Measurements from ENCODE around the gene LZIC.
"Not testable (repeated sequence)": the region's sequence is repeated elsewhere in the genome, so short reads cannot be mapped to it uniquely, and the experiment has no call there.

LZIC gene

DNA sequence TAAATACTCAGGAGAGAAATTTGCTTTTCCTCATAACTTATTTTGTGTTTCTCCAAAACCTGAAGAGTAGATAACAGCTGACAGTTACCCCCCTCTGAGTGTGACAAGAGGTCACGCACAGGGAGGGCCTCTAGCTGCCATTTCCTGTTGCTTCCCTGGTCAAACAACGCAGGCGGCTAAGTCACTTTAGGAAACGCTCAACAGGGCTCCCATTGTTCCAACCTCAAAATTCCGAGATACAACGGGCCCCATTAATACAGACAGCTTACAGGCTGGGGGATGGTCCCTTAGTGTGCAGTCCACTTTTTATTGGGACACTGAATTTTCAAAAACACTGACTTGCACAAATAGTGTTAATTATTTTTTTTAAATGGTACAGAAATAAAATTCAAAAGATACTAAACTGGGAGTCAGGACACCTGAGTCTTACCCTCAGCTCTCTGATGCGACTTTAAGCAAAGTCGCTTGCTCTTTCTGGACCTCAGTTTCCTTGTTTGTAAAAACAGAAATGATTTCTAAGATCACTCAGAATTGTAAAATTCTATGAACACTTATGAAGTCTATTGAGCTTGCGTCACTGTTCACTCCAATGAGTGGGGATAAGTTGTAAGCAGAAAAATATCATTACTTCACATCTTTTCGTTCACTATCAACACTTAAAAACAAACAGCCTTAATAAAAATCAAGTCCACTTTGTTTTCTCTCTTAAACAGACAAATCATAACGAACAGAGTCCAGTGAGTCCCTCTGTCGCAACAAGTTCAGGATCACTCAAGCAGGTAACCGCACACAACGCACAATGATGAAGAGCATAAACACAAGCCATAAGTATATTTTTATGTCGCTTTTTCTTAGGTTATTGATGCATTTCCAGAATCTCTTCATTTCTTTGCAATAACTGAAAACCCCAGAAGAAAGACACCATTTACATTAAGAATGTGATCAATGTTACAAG is 13.5 kb downstream of the LZIC start:
- Histone ChIP-seq H3K9ac (ENCODE audit: low read length) (no peak overlapping the region), H3K4me1 (ENCODE audit: control insufficient read depth, insufficient read depth, low read length) (no peaks in the 10 kb centered on the region), H3K4me3 (ENCODE audit: low read length) (no peak overlapping the region), H3K9me3 (ENCODE audit: control insufficient read depth, low read length) (no peaks in the 10 kb centered on the region), H3K27me3 (replicated peaks; ENCODE audit: control insufficient read depth, insufficient read depth, low read length) (no peaks in the 10 kb centered on the region), H3K36me3 (ENCODE audit: control insufficient read depth, insufficient read depth, low read length, severe bottlenecking) (peaks cover 30% of the 10 kb centered on the region)
- no peak for DNase-seq (ENCODE audit: low read depth)

DNA sequence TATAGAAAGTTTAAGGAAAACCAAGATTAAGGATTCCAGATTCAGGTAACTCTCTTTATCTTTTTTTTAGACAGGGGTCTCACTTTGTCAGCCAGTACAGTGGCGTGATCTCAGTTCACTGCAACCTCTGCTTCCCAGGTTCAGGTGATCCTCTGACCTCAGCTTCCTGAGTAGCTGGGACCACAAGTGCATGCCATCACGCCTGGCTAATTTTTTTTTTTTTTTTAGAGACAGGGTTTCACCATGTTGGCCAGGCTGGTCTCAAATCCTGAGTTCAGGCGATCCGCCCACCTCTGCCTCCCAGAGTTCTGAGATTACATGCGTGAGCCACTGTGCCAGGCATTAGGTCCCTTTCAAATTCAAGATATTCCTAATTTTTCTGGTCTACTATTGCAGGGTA is 15.9 kb downstream of the LZIC start:
- H3K9me3 ChIP-seq (ENCODE audit: control insufficient read depth, low read length): no peaks in the 10 kb centered on the region
- peaks cover 24% of the 10 kb centered on the region for H3K36me3 ChIP-seq (ENCODE audit: control insufficient read depth, insufficient read depth, low read length, severe bottlenecking)
- H3K4me3 ChIP-seq (ENCODE audit: low read length): no peak overlapping the region
- no peak overlapping the region for H3K9ac ChIP-seq (ENCODE audit: low read length)
- H3K27me3 ChIP-seq (replicated peaks; ENCODE audit: control insufficient read depth, insufficient read depth, low read length): no peaks in the 10 kb centered on the region
- H3K4me1 ChIP-seq (ENCODE audit: control insufficient read depth, insufficient read depth, low read length): no peaks in the 10 kb centered on the region
- DNase-seq (ENCODE audit: low read depth): no peak

GRCh38 chr1:9922342-9922741 is 20.8 kb downstream of the LZIC start:
- H3K36me3 ChIP-seq (ENCODE audit: control insufficient read depth, insufficient read depth, low read length, severe bottlenecking): no peaks in the 10 kb centered on the region
- H3K4me1 ChIP-seq (ENCODE audit: control insufficient read depth, insufficient read depth, low read length): no peaks in the 10 kb centered on the region
- no peak overlapping the region for H3K9ac ChIP-seq (ENCODE audit: low read length)
- no peaks in the 10 kb centered on the region for H3K9me3 ChIP-seq (ENCODE audit: control insufficient read depth, low read length)
- H3K4me3 ChIP-seq (ENCODE audit: low read length): no peak overlapping the region
- DNase-seq (ENCODE audit: low read depth): no peak
- H3K27me3 ChIP-seq (replicated peaks; ENCODE audit: control insufficient read depth, insufficient read depth, low read length): no peaks in the 10 kb centered on the region

DNA sequence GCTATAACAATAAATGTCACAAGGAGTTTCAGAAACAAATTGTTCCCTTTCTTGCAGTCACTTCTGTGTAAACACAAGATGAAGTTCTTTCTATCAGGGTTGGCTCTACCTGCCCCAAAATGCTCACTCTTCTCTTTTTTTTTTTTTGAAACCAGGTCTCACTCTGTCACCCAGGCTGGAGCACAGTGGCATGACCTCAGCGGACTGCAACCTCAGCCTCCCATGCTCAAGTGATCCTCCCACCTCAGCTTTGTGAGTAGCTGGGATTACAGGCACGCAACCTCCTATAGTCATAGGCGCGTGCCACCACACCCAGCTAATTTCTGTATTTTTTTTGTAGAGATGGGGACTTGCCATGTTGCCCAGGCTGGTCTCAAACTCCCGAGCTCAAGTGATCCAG is 22.6 kb downstream of the LZIC start:
- no peaks in the 10 kb centered on the region for H3K4me1 ChIP-seq (ENCODE audit: control insufficient read depth, insufficient read depth, low read length)
- no peaks in the 10 kb centered on the region for H3K9me3 ChIP-seq (ENCODE audit: control insufficient read depth, low read length)
- H3K36me3 ChIP-seq (ENCODE audit: control insufficient read depth, insufficient read depth, low read length, severe bottlenecking): no peaks in the 10 kb centered on the region
- H3K9ac ChIP-seq (ENCODE audit: low read length): no peak overlapping the region
- DNase-seq (ENCODE audit: low read depth): no peak
- H3K4me3 ChIP-seq (ENCODE audit: low read length): no peak overlapping the region
- H3K27me3 ChIP-seq (replicated peaks; ENCODE audit: control insufficient read depth, insufficient read depth, low read length): no peaks in the 10 kb centered on the region

DNA sequence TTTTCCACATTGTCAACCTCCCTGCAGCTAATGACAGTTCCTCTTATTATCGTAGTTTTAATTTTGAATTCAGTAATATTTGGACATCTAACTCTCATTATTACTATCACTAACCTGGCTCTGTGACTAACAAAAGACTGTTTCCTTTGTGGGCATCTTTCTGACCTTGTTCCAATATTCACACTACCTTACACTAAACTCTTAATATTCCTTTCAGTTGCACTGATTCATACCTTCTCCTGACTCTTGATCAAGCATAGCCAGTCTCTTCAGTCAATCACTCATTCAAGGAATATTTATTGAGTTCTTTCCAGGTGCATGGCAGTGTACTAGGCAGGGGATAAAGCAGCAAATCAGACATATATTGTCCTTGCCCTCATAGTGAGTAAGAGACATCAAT is 25.3 kb downstream of the LZIC start:
- no peaks in the 10 kb centered on the region for H3K4me1 ChIP-seq (ENCODE audit: control insufficient read depth, insufficient read depth, low read length)
- no peak overlapping the region for H3K9ac ChIP-seq (ENCODE audit: low read length)
- H3K27me3 ChIP-seq (replicated peaks; ENCODE audit: control insufficient read depth, insufficient read depth, low read length): no peaks in the 10 kb centered on the region
- H3K9me3 ChIP-seq (ENCODE audit: control insufficient read depth, low read length): no peaks in the 10 kb centered on the region
- no peaks in the 10 kb centered on the region for H3K36me3 ChIP-seq (ENCODE audit: control insufficient read depth, insufficient read depth, low read length, severe bottlenecking)
- no peak overlapping the region for H3K4me3 ChIP-seq (ENCODE audit: low read length)
- no peak for DNase-seq (ENCODE audit: low read depth)

GRCh38 chr1:9917495-9917894 is 25.7 kb downstream of the LZIC start:
- H3K36me3 ChIP-seq (ENCODE audit: control insufficient read depth, insufficient read depth, low read length, severe bottlenecking); H3K9ac ChIP-seq (ENCODE audit: low read length); H3K4me1 ChIP-seq (ENCODE audit: control insufficient read depth, insufficient read depth, low read length); DNase-seq (ENCODE audit: low read depth); H3K27me3 ChIP-seq (replicated peaks; ENCODE audit: control insufficient read depth, insufficient read depth, low read length); H3K9me3 ChIP-seq (ENCODE audit: control insufficient read depth, low read length); H3K4me3 ChIP-seq (ENCODE audit: low read length): not testable (repeated sequence)

DNA sequence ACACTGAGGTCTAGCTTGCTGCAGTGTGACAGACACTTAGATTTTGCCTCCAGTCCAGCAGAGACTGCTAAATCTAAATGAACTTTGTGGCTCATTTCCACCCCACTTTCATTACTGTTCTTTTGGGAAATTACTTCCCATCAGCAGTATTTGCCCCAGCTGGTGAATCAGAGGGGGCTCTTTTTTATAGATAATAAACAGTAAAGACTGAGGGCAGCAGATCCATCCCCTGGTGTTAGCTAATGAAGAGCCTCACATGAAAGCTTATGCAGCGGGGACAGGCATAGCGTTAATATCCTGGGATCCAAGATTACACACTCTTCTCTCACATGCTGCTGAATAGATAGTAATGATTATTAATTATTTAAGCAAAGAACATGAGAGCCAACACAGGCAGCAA is 26.7 kb downstream of the LZIC start:
- peaks cover under 1% of the 10 kb centered on the region for H3K4me1 ChIP-seq (ENCODE audit: control insufficient read depth, insufficient read depth, low read length)
- H3K36me3 ChIP-seq (ENCODE audit: control insufficient read depth, insufficient read depth, low read length, severe bottlenecking): no peaks in the 10 kb centered on the region
- no peak overlapping the region for H3K4me3 ChIP-seq (ENCODE audit: low read length)
- no peak for DNase-seq (ENCODE audit: low read depth)
- no peaks in the 10 kb centered on the region for H3K9me3 ChIP-seq (ENCODE audit: control insufficient read depth, low read length)
- H3K27me3 ChIP-seq (replicated peaks; ENCODE audit: control insufficient read depth, insufficient read depth, low read length): no peaks in the 10 kb centered on the region
- no peak overlapping the region for H3K9ac ChIP-seq (ENCODE audit: low read length)

DNA sequence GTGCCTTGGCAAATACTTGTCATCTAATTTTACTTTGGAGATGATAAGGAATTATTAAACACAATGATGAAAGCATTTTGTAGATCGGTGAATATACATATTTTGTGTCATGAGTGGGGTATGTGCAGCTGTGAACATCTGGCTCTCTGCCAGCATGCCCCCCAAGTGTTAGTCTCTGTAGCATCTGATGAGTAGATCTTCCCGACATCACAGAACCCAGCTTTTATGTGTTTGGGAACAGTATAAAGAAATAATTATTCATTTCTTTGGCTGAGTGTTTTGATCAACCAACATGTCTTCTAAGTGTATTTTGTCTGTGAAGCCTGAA is 28.6 kb downstream of the LZIC start:
- Histone ChIP-seq H3K36me3 (ENCODE audit: control insufficient read depth, insufficient read depth, low read length, severe bottlenecking) (no peaks in the 10 kb centered on the region), H3K27me3 (replicated peaks; ENCODE audit: control insufficient read depth, insufficient read depth, low read length) (no peaks in the 10 kb centered on the region), H3K9ac (ENCODE audit: low read length) (no peak overlapping the region), H3K4me1 (ENCODE audit: control insufficient read depth, insufficient read depth, low read length) (peaks cover 7% of the 10 kb centered on the region), H3K4me3 (ENCODE audit: low read length) (no peak overlapping the region), H3K9me3 (ENCODE audit: control insufficient read depth, low read length) (no peaks in the 10 kb centered on the region)
- no peak for DNase-seq (ENCODE audit: low read depth)

GRCh38 chr1:9912264-9912936 is 30.8 kb downstream of the LZIC start:
- Histone ChIP-seq H3K9ac (ENCODE audit: low read length) (no peak overlapping the region), H3K27me3 (replicated peaks; ENCODE audit: control insufficient read depth, insufficient read depth, low read length) (no peaks in the 10 kb centered on the region), H3K9me3 (ENCODE audit: control insufficient read depth, low read length) (no peaks in the 10 kb centered on the region), H3K36me3 (ENCODE audit: control insufficient read depth, insufficient read depth, low read length, severe bottlenecking) (no peaks in the 10 kb centered on the region), H3K4me3 (ENCODE audit: low read length) (no peak overlapping the region), H3K4me1 (ENCODE audit: control insufficient read depth, insufficient read depth, low read length) (peaks cover 15% of the 10 kb centered on the region)
- DNase-seq (ENCODE audit: low read depth): no peak

DNA sequence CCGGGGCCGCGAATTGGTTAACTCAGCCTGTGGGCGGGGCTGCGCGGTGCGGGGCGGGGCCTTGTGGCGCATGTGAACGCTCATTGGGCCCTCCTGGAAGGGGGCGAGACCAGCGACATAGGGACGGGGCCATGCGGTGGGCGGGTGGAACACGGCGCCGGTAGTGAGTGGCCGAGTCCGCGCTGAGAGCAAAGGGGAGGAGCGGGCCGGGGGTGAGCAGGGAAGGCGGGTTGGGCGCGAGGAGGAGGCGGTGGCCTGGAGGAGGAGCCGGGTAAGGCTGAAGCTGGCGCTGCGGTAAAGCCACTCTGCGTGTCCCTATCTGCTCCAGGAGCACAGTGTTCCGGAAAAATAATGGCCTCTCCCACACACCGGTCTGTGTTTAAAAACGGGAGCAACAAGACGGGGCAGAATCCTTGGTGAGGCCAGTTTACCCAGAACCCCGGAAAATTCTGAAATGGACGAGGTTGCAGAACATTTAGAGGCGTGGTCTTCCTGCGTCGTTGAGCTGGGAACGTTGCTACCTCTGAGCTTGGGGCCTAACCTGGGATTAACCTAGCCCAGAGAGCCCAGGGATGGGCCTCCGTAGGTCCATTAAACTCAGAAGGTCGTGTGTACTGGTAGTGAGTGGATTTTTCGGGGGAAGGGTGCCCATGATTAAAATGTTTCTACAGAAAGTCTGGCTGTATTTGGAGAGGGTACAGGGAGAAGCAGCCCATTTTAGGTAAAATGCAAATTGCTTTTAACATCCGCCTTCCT is 32.6 kb downstream of the LZIC start:
- Histone ChIP-seq H3K4me3 (ENCODE audit: low read length) (peak overlapping the region; percentile 87), H3K27me3 (replicated peaks; ENCODE audit: control insufficient read depth, insufficient read depth, low read length) (no peaks in the 10 kb centered on the region), H3K36me3 (ENCODE audit: control insufficient read depth, insufficient read depth, low read length, severe bottlenecking) (no peaks in the 10 kb centered on the region), H3K4me1 (ENCODE audit: control insufficient read depth, insufficient read depth, low read length) (peaks cover 15% of the 10 kb centered on the region), H3K9ac (ENCODE audit: low read length) (peak overlapping the region; percentile 91), H3K9me3 (ENCODE audit: control insufficient read depth, low read length) (no peaks in the 10 kb centered on the region)
- DNase-seq (ENCODE audit: low read depth): peak; percentile 100

- peak within 1 kb of the TSS; percentile 93 for H3K9ac ChIP-seq (ENCODE audit: low read length)
- H3K36me3 ChIP-seq (ENCODE audit: control insufficient read depth, insufficient read depth, low read length, severe bottlenecking): no peaks in the 10 kb centered on the region
- no peak for DNase-seq (ENCODE audit: low read depth)
- peaks cover 15% of the 10 kb centered on the region for H3K4me1 ChIP-seq (ENCODE audit: control insufficient read depth, insufficient read depth, low read length)
- H3K9me3 ChIP-seq (ENCODE audit: control insufficient read depth, low read length): no peaks in the 10 kb centered on the region
- no peaks in the 10 kb centered on the region for H3K27me3 ChIP-seq (replicated peaks; ENCODE audit: control insufficient read depth, insufficient read depth, low read length)
- H3K4me3 ChIP-seq (ENCODE audit: low read length): peak within 1 kb of the TSS; percentile 91
Measured at GRCh38 chr1:9910076-9910422, 33.1 kb downstream of the LZIC start, which contains the start of gene CTNNBIP1. Gene CTNNBIP1, minus strand, starts transcription at chr1:9910269. Its CDS starts 38,205 bp downstream, at chr1:9872064.
